GM10266 (cell line): ENCODE data around the gene ACMSD.
"Not testable (repeated sequence)": the region's sequence is repeated elsewhere in the genome, so short reads cannot be mapped to it uniquely, and the experiment has no call there.

Experiments used
- DNase-seq: peaks from one replicate; pipeline ENCODE4 v3.0.0; 2012; ENCODE audit errors: extremely low spot score
- TF ChIP-seq, protein P1 (sequence below): IDR thresholded peaks from 2 replicates; pipeline ENCODE4 v1.5.1; 2012; ENCODE audit warnings: mild to moderate bottlenecking, low read depth; ENCODE audit not compliant: control insufficient read depth, insufficient read depth; ENCODE audit errors: missing control alignments

ACMSD gene

DNA sequence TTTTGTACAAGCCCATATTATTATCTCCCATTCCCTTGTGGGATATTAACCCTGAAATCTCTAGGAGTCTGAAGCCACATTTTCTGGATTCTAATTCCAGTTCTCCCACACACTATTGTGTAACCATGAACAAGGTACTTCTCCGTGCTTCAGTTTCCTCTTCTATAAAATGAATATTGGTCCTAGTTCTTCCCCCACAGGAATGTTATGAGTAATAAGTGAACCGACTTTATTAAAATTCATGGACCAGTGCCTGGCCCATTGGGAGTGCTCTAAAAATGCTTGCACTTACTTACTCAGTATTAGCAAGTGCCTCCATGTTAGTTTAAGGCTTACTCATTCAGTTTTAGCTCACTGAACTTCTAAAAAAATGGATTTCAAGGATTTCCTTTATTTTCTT, 1.4 kb upstream of the ACMSD start:
- no peak for DNase-seq
- TF ChIP-seq, protein P1, sequence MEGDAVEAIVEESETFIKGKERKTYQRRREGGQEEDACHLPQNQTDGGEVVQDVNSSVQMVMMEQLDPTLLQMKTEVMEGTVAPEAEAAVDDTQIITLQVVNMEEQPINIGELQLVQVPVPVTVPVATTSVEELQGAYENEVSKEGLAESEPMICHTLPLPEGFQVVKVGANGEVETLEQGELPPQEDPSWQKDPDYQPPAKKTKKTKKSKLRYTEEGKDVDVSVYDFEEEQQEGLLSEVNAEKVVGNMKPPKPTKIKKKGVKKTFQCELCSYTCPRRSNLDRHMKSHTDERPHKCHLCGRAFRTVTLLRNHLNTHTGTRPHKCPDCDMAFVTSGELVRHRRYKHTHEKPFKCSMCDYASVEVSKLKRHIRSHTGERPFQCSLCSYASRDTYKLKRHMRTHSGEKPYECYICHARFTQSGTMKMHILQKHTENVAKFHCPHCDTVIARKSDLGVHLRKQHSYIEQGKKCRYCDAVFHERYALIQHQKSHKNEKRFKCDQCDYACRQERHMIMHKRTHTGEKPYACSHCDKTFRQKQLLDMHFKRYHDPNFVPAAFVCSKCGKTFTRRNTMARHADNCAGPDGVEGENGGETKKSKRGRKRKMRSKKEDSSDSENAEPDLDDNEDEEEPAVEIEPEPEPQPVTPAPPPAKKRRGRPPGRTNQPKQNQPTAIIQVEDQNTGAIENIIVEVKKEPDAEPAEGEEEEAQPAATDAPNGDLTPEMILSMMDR, result no peak

DNA sequence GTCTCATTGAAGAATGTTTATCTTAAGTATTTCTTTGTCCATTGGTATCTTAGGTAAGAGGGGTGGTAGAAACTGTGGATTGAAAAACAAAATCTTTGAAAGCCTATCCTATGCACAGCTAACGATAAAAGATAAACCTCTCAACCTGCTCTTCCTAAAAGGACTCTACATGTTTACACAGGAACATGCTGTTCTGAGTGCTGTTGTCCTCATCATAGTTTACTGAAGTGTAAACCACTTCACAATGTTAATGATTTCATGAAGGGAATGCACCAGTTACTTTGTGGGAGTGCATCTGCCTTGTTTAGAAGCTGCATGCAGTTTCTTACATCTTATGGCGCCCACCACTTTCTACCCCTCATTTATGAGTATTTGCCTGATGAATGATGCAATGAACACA, 1.2 kb downstream of the ACMSD start:
- TF ChIP-seq, protein P1, result no peak
- no peak for DNase-seq

DNA sequence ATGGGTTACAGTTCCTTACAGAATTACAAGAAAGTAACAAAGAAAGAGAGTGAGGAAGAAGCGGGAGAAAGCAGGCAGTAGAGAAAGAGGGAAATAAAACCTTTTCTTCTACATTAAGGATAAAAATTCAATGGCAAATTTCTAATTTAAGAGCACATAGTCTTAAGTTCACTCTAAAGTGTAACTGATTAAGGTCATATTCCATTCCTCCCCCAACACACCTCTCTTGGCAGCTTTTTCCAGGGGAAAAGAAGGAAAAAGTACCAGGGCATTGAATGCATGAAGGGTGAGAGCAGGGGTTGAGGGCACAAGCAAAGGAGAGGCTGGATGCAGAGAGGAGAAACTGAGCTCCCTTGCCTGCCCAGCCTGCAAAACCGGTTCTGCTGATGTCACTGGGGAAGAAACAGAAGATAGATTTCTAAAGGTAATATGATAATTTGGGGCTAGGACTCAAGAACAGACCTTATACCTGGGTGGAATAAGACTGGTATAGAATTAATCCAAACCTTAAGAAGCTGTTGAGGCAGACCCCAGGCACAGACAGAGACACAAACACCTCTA, 4.6 kb downstream of the ACMSD start:
- no peak for DNase-seq
- TF ChIP-seq, protein P1, result no peak

DNA sequence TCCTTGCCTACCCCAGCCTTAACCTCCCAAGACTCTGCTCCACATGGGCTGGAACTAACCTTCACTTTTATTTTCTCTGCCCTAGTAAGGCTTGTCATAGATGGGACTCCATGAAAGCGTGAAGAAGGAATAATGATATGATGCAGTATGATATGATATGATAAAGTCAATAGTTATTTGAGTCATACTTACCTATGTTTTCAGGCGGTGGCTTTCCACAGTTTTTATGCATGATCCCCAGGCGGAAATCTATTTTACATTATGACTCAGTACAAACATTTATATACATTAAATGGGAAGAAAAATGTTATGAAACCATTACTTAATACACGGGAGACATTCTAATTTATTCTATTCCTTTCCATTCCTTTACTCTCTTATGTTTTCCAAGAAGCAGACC, 5.6 kb downstream of the ACMSD start:
- TF ChIP-seq, protein P1, result no peak
- no peak for DNase-seq

DNA sequence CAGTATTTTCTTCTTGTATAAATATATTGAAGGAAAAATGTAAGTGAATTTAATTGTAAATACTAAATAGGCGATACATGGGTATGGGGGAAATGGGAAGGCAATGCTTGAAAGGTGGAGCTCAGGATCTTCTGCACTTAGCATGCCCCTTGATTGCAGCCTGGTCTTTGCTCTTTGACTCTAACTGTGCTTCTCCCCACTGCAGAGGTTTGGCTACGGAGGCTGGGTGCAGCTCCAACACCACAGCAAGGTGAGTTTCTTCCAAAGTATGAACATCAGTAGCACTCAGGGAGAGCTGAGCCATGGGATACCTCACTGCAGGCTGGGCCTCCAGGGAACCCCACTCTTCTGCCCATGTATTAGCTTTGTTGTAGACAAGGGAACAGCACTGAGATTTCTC, 6.6 kb downstream of the ACMSD start:
- DNase-seq, result no peak
- TF ChIP-seq, protein P1, result no peak

DNA sequence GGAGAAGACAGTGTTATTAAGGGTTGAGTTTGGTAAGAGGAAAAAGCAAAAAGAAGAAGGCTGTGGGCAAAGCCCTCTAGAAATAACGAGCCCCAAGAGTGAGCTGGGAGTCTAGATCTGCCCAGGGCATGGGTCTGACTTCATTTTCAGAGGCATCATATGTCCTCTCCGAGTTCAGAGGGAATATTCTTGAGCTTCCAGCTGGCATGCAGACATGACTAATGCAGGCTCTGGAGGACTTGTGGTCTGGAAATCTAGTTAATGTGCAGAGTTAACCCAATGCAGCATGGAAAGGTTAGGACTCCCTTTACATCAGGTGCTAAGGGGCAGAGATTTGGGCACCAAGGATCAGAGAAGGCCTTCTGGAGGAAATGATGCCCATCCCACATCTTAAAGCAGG, 7.3 kb downstream of the ACMSD start:
- TF ChIP-seq, protein P1, result no peak
- DNase-seq, result no peak

DNA sequence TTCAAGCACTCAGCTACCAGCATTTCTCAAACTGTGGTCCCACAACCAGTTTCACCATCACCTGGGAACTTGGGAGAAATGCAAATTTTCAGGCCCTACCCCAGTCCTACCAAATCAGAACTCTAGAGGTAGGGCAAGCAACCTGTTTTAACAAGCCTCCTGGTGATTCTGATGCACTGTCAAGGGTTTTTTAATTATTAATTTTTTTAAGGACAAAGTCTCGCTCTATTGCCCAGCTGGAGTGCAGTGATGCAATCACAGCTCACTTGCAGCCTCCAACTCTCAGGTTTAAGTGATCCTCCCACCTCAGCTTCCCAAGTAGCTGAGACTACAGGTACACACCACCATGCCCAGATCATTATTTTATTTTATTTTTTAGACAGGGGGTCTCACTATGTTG, 7.8 kb downstream of the ACMSD start:
- no peak for DNase-seq
- TF ChIP-seq, protein P1, result no peak

DNA sequence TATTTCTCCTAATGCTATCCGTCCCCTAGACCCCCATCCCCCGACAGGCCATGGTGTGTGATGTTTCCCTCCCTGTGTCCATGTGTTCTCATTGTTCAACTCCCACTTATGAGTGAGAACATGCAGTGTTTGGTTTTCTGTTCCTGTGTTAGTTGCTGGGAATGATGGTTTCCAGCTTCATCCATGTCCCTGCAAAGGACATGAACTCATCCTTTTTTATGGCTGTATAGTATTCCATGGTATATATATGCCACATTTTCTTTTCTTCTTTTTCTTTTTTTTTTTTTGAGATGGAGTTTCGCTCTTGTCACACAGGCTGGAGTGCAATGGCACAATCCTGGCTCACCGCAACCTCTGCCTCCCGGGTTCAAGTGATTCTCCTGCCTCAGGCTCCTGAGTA, 9.2 kb downstream of the ACMSD start:
- not testable (repeated sequence) for DNase-seq
